ENCODE measurements around the gene TMEM245.

The TMEM245 gene

DNA sequence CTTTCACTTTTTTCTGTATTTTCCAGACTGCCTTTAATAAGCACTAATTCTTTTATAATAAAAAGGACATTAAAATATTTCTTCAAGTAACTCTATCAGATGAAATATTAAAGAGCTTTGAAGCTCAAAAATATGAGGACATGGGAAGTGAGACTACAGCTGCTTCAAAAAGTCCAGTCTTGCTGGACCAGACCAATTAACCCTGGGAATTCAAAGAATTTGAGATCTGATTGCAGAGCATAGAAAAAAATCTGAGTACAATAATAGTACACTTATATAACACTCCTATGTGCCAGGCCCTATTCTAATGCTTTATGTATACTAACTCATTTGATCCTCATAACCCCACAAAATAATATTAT lies 9.8 kb downstream of the TMEM245 start:
- peaks cover 26% of the 10 kb centered on the region for H3K36me3 ChIP-seq
- H3K27ac ChIP-seq: no peak overlapping the region
- H3K27me3 ChIP-seq: no peaks in the 10 kb centered on the region
- peak overlapping the region; percentile 35; the same call in 1 of the 2 replicates for H3K4me2 ChIP-seq
- peaks cover 85% of the 10 kb centered on the region for H4K20me1 ChIP-seq
- TF ChIP-seq Cebpa-rat (IDR thresholded peaks at IDR 0.05): no peak
- no peak overlapping the region for H3K4me3 ChIP-seq
- peaks cover 89% of the 10 kb centered on the region for H3K4me1 ChIP-seq
- H3K9me3 ChIP-seq: peaks cover 11% of the 10 kb centered on the region
- H3K9ac ChIP-seq: no peak overlapping the region

DNA sequence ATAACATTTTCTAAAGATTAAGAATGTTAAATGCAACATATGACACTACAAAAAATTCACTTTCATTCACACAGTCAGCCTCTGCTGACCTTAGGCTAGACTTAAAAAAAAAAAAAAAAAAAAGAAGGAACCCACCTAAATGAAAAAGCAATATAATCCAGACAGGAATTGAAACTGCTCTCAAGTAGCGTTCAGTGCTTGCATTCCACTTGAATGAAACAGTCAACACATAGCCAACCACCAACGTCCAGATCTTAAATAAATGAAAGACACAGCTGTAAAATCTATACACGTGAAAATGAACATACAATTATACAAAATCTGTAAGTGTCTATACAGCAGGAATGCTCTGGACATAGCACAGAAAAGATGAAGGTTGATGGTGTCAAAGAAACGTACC lies 11.4 kb downstream of the TMEM245 start:
- H3K4me1 ChIP-seq: peaks cover 72% of the 10 kb centered on the region
- no peak for TF ChIP-seq Cebpa-rat (IDR thresholded peaks at IDR 0.05)
- H3K27ac ChIP-seq: peak overlapping the region; percentile 55
- H3K4me3 ChIP-seq: no peak overlapping the region
- H3K27me3 ChIP-seq: no peaks in the 10 kb centered on the region
- peaks cover 69% of the 10 kb centered on the region for H4K20me1 ChIP-seq
- H3K36me3 ChIP-seq: peaks cover 33% of the 10 kb centered on the region
- peak overlapping the region; percentile 57 for H3K4me2 ChIP-seq
- 0 out of 2 replicates have a peak overlapping the region, but pooled peaks have one; percentile 50 for H3K9ac ChIP-seq
- H3K9me3 ChIP-seq: peaks cover 28% of the 10 kb centered on the region

DNA sequence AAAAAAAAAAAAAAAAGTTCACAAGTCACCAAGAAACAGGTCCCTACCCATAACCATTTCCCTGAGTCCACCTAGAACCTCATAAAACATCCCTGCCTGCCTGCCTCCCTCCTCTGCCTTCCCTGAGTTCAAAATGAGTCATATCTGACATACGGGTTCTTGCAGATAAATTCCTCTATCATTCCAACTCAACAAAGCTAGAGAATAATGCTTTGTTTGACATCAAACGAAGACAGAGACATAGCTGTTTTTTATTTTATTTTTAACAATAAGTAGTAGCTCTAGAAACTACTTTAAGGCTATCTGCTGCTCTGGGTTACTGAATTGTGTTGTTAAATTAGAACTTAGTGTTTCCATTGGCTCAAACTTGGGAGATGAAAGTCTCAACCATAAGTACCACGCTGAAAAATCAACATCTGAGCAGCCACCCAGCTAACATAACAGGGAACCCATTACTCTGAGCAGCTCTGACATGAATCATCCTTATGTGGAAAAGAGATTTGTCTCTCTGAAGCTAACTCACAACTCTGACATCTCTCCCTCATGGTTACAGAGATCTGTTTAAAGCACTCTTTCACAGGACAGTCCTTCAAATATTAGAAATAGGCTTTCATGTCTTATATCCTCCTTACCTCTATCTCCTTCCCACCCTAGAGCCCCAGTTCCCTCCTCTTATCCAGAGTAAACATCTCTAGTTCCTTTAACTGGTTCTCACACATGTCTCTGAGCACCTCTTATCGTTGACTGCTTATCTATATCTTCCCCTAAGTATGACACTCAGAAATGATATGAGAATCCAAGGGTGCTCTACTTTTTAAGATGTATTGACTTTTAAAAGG lies 12.1 kb downstream of the TMEM245 start:
- no peak overlapping the region for H3K9ac ChIP-seq
- H3K4me3 ChIP-seq: no peak overlapping the region
- H3K27ac ChIP-seq: peak overlapping the region; percentile 37; the same call in 1 of the 2 replicates
- H3K27me3 ChIP-seq: no peaks in the 10 kb centered on the region
- H3K4me2 ChIP-seq: peak overlapping the region; percentile 57; the same call in 1 of the 2 replicates
- peaks cover 62% of the 10 kb centered on the region for H4K20me1 ChIP-seq
- H3K4me1 ChIP-seq: peaks cover 67% of the 10 kb centered on the region
- TF ChIP-seq Cebpa-rat (IDR thresholded peaks at IDR 0.05): no peak
- peaks cover 40% of the 10 kb centered on the region for H3K36me3 ChIP-seq
- peaks cover 34% of the 10 kb centered on the region for H3K9me3 ChIP-seq

DNA sequence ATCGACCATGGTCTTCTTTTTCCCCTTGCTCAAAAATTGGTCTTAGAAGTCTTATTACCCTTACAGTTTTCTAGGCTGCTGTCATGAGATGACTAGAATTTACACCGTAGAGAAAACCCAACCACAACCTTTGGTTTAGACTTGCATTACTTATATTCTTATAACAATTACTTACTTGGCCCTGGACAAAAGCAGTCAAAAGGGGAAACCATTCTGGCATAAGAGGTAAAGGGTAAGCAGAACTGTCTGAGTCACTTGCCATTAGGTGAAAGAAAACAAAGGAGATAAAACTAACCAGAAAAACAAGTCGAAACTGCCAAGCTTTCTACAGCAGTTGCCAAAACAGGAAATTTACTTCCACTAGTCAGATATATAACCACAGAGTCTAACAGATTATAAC lies 17.9 kb downstream of the TMEM245 start:
- Histone ChIP-seq H4K20me1 (peaks cover 42% of the 10 kb centered on the region), H3K27me3 (no peaks in the 10 kb centered on the region), H3K4me3 (no peak overlapping the region), H3K9ac (peak overlapping the region; percentile 36; the same call in 1 of the 2 replicates), H3K4me2 (peak overlapping the region; percentile 56), H3K27ac (peak overlapping the region; percentile 68), H3K4me1 (peaks cover 53% of the 10 kb centered on the region), H3K36me3 (peaks cover 78% of the 10 kb centered on the region), H3K9me3 (peaks cover 34% of the 10 kb centered on the region)
- TF ChIP-seq Cebpa-rat (IDR thresholded peaks at IDR 0.05): no peak

DNA sequence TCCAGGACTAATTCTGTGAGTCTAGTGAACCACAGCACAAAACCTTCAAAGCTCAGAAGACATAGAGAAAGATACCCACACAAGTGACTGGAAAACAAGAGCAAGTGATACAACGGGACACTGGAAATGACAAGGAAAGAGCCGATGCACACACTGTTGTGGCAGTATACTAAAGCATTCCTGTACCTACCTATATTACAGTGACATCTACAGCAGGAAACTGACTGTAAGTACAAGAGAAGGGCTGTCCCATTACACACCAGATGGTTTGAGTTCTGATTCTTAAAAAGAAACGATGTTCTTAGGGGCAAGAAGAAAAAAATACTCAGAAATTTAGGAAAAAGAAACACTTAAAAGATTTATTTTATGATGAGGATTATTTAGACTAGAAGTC lies 18.5 kb downstream of the TMEM245 start:
- H3K27ac ChIP-seq: peak overlapping the region; percentile 68
- peaks cover 45% of the 10 kb centered on the region for H4K20me1 ChIP-seq
- H3K4me2 ChIP-seq: peak overlapping the region; percentile 56

DNA sequence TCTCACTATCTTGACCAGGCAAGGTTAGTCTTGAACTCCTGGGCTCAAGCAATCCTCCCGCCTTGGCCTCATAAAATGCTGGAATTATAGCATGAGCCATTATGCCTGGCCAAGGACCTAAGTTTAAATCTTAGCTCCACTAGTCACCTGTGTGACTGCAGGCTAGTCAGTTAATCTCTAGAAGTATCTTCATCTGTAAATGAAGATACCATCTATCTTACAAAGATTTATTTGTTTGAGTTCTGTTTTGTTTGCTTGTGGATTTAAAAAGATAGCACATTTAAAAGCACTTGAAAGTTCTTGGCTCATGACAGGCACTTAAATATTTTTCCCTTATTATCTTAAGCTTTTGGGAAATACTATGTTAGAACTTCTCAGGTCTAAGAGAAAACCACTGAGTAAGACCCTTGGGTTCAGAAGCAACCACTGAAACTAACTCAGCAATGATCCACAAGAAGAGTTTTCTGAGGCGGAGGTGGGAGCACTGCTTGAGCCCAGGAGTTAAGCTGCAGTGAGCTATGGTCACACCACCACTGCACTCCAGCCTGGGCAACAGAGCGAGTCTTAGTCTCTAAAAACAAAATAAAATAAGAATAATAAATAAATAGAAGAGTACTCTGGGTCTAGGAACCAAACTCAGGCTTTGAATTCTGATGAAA lies 19.1 kb downstream of the TMEM245 start:
- Histone ChIP-seq H3K27me3 (no peaks in the 10 kb centered on the region), H3K36me3 (peaks cover 80% of the 10 kb centered on the region), H3K9me3 (peaks cover 30% of the 10 kb centered on the region), H4K20me1 (peaks cover 50% of the 10 kb centered on the region), H3K4me3 (no peak overlapping the region), H3K4me1 (peaks cover 46% of the 10 kb centered on the region), H3K27ac (peak overlapping the region; percentile 68), H3K4me2 (peak overlapping the region; percentile 56), H3K9ac (no peak overlapping the region)
- TF ChIP-seq Cebpa-rat (IDR thresholded peaks at IDR 0.05): no peak

More for the DNA sequence above, 18.5 kb downstream of the TMEM245 start:
- H3K9ac ChIP-seq: no peak overlapping the region
- no peaks in the 10 kb centered on the region for H3K27me3 ChIP-seq
- peaks cover 47% of the 10 kb centered on the region for H3K4me1 ChIP-seq
- no peak for TF ChIP-seq Cebpa-rat (IDR thresholded peaks at IDR 0.05)
- peaks cover 34% of the 10 kb centered on the region for H3K9me3 ChIP-seq
- peaks cover 79% of the 10 kb centered on the region for H3K36me3 ChIP-seq
- H3K4me3 ChIP-seq: no peak overlapping the region

DNA sequence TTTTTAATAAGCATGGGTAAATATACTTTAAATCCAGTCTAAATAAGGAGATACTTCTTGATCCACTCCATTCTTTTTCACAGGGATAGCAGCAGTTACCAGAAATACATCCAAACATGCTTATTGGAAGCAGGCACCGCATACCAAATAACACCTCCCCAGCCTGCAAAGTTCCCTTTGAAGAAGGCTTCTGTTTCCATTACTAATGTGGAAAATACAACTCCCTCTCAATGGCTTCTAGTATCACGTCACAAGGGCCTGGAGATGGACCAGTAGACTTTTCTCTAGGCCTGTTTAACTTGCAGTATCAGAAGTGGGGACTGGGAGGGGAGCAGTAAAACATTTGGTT lies 20.8 kb downstream of the TMEM245 start:
- no peak overlapping the region for H3K4me3 ChIP-seq
- peaks cover 67% of the 10 kb centered on the region for H4K20me1 ChIP-seq
- peaks cover 80% of the 10 kb centered on the region for H3K36me3 ChIP-seq
- no peak overlapping the region for H3K27ac ChIP-seq
- no peak for TF ChIP-seq Cebpa-rat (IDR thresholded peaks at IDR 0.05)
- no peaks in the 10 kb centered on the region for H3K27me3 ChIP-seq
- peak overlapping the region; percentile 24; the same call in 1 of the 2 replicates for H3K4me2 ChIP-seq
- no peak overlapping the region for H3K9ac ChIP-seq
- H3K4me1 ChIP-seq: peaks cover 46% of the 10 kb centered on the region
- H3K9me3 ChIP-seq: peaks cover 13% of the 10 kb centered on the region

DNA sequence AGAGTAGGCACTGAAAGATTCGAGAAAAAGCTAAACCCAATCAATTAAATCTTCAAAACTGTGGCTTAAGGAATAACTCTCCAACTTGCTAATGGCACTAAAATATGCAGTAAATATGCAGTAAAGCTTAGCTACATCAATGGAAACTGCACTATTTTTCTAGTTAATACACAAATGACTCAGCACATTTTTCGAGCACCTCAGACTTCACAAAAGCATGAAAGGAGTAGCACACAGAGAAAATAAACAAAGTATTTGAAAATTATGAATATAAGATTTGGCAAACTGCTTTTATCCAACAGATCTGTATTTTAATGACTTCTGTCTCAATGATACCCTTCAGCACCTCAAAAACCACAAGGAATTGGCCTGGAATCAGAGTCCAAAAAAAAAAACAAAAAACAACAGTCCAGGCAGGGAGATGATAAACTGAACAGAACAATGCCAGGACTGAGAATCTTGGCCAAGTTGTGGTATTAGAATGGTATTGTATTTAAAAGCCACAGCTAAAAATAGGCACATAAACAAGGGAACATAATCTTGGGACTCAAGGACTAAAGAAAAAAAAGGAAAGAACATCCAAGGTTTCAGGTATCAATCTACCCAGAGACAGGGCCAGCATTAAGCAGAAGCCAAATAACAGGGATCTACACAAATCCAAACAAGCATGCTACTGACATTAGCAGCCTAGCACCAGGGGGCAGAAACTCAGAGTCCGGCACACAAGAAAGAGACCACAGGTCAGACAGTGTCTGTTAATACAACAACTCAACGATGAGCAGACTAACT lies 21.4 kb downstream of the TMEM245 start:
- no peak for TF ChIP-seq Cebpa-rat (IDR thresholded peaks at IDR 0.05)
- Histone ChIP-seq H3K4me2 (peak overlapping the region; percentile 24; the same call in 1 of the 2 replicates), H3K36me3 (peaks cover 80% of the 10 kb centered on the region), H3K27me3 (no peaks in the 10 kb centered on the region), H3K9ac (no peak overlapping the region), H3K9me3 (peaks cover 7% of the 10 kb centered on the region), H3K4me3 (no peak overlapping the region), H3K4me1 (peaks cover 46% of the 10 kb centered on the region), H3K27ac (peak overlapping the region; percentile 1; the same call in 1 of the 2 replicates), H4K20me1 (peaks cover 73% of the 10 kb centered on the region)

DNA sequence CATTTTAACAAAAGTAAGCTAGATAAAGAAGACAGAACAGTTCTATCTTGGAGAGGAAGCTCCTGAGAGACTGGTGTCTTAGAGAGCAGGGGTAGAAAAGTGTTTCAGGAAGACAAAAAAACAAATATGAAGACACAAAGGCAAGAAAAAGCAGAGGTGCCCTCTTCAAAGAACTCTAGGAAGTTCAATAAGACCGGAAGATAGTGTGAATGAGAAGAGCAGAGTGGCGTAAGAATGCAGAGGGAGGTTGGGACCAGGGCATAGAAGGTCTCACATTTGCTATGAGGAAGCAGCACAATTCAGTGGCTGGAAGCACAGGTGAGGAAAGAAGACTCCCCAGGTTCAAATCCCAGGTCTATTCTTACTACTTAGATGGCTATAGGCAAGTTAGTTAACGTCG lies 22.6 kb downstream of the TMEM245 start:
- no peak for TF ChIP-seq Cebpa-rat (IDR thresholded peaks at IDR 0.05)
- no peak overlapping the region for H3K9ac ChIP-seq
- no peak overlapping the region for H3K4me3 ChIP-seq
- no peak overlapping the region for H3K4me2 ChIP-seq
- no peaks in the 10 kb centered on the region for H3K9me3 ChIP-seq
- H3K36me3 ChIP-seq: peaks cover 85% of the 10 kb centered on the region
- H4K20me1 ChIP-seq: peaks cover 84% of the 10 kb centered on the region
- no peak overlapping the region for H3K27ac ChIP-seq
- H3K4me1 ChIP-seq: peaks cover 40% of the 10 kb centered on the region
- no peaks in the 10 kb centered on the region for H3K27me3 ChIP-seq
